ENCODE measurements around the gene TAF12. TPM values are rescaled to one million over a fixed set of nuclear protein-coding genes. Genes with fewer than 3 reads are reported as not detected.
A peak's percentile ranks its signal among the peaks of the same experiment; 100 is the strongest.

The TAF12 gene
- total RNA-seq, 1 donor from 2014 or later: 45.2 TPM

- Histone ChIP-seq H3K9ac (peak overlapping the region; percentile 76), H3K4me1 (peaks cover 11% of the 10 kb centered on the region), H3K9me3 (ENCODE audit: low read depth) (no peaks in the 10 kb centered on the region), H3K79me2 (ENCODE audit: low read depth) (peaks cover 25% of the 10 kb centered on the region), H3K27ac (no peak overlapping the region), H2AFZ (replicated peaks) (peak overlapping the region; percentile 96), H3K27me3 (peaks cover 14% of the 10 kb centered on the region), H3K36me3 (no peaks in the 10 kb centered on the region), H3K4me2 (peak overlapping the region; percentile 99), H3K4me3 (peak overlapping the region; percentile 99), H4K20me1 (ENCODE audit: low read depth) (peaks cover 33% of the 10 kb centered on the region), H3F3A (ENCODE audit: low read depth) (peaks cover 55% of the 10 kb centered on the region)
- Mint-ChIP-seq H3K9me3 (no peaks in the 10 kb centered on the region), H3K27ac (peak overlapping the region; percentile 81), H3K4me3 (peak overlapping the region; percentile 97), H3K4me1 (peaks cover 28% of the 10 kb centered on the region), H3K36me3 (peaks cover 27% of the 10 kb centered on the region), H3K27me3 (ENCODE audit: insufficient read depth, low read depth) (peaks cover 13% of the 10 kb centered on the region)
- peak; percentile 98 for DNase-seq (ENCODE audit: low spot score)
- TF ChIP-seq EZH2 (IDR thresholded peaks at IDR 0.05) (peak; percentile 33), CTCF (IDR thresholded peaks at IDR 0.05) (peak; percentile 18), EZH2phosphoT487 (IDR thresholded peaks at IDR 0.05) (no peak)
Observed at GRCh38 chr1:28581531-28582247, 61.2 kb downstream of the TAF12 start.

GRCh38 chr1:28580722-28581530, 61.9 kb downstream of the TAF12 start:
- no peak overlapping the region for H3K27ac ChIP-seq
- Mint-ChIP-seq H3K9me3 (no peaks in the 10 kb centered on the region), H3K27me3 (ENCODE audit: insufficient read depth, low read depth) (peaks cover 13% of the 10 kb centered on the region), H3K36me3 (peaks cover 27% of the 10 kb centered on the region), H3K27ac (no peak overlapping the region), H3K4me1 (peaks cover 25% of the 10 kb centered on the region), H3K4me3 (peak overlapping the region; percentile 97)
- no peak overlapping the region for H2AFZ ChIP-seq (replicated peaks)
- no peak for TF ChIP-seq EZH2 (IDR thresholded peaks at IDR 0.05)
- TF ChIP-seq CTCF (IDR thresholded peaks at IDR 0.05): peak; percentile 52
- peaks cover 33% of the 10 kb centered on the region for H4K20me1 ChIP-seq (ENCODE audit: low read depth)
- peak overlapping the region; percentile 99 for H3K4me3 ChIP-seq
- peak; percentile 82 for DNase-seq (ENCODE audit: low spot score)
- peaks cover 11% of the 10 kb centered on the region for H3K4me1 ChIP-seq
- H3K9me3 ChIP-seq (ENCODE audit: low read depth): no peaks in the 10 kb centered on the region
- H3K79me2 ChIP-seq (ENCODE audit: low read depth): peaks cover 25% of the 10 kb centered on the region
- no peaks in the 10 kb centered on the region for H3K36me3 ChIP-seq
- H3K27me3 ChIP-seq: peaks cover 14% of the 10 kb centered on the region
- H3K4me2 ChIP-seq: peak overlapping the region; percentile 99
- peak overlapping the region; percentile 76 for H3K9ac ChIP-seq
- peaks cover 51% of the 10 kb centered on the region for H3F3A ChIP-seq (ENCODE audit: low read depth)

- no peak overlapping the region for H2AFZ ChIP-seq (replicated peaks)
- H3K4me3 Mint-ChIP-seq: peak overlapping the region; percentile 73
Observed at GRCh38 chr1:28579401-28579800, 63.5 kb downstream of the TAF12 start.

More at GRCh38 chr1:28579401-28579800, 63.5 kb downstream of the TAF12 start:
- H3F3A ChIP-seq (ENCODE audit: low read depth): peaks cover 55% of the 10 kb centered on the region
- H3K9ac ChIP-seq: no peak overlapping the region
- H3K27ac Mint-ChIP-seq: no peak overlapping the region
- no peaks in the 10 kb centered on the region for H3K9me3 ChIP-seq (ENCODE audit: low read depth)
- no peak overlapping the region for H3K27ac ChIP-seq
- TF ChIP-seq EZH2 (IDR thresholded peaks at IDR 0.05) (no peak), CTCF (IDR thresholded peaks at IDR 0.05) (no peak), EZH2phosphoT487 (IDR thresholded peaks at IDR 0.05) (no peak)
- H3K4me1 ChIP-seq: peaks cover 11% of the 10 kb centered on the region
- no peak overlapping the region for H3K4me3 ChIP-seq
- peaks cover 33% of the 10 kb centered on the region for H4K20me1 ChIP-seq (ENCODE audit: low read depth)
- H3K27me3 Mint-ChIP-seq (ENCODE audit: insufficient read depth, low read depth): peaks cover 11% of the 10 kb centered on the region
- peak overlapping the region; percentile 99 for H3K4me2 ChIP-seq
- no peak for DNase-seq (ENCODE audit: low spot score)
- H3K36me3 ChIP-seq: no peaks in the 10 kb centered on the region
- peaks cover 14% of the 10 kb centered on the region for H3K27me3 ChIP-seq
- H3K36me3 Mint-ChIP-seq: peaks cover 31% of the 10 kb centered on the region
- H3K4me1 Mint-ChIP-seq: peaks cover 25% of the 10 kb centered on the region
- H3K79me2 ChIP-seq (ENCODE audit: low read depth): peaks cover 25% of the 10 kb centered on the region
- H3K9me3 Mint-ChIP-seq: no peaks in the 10 kb centered on the region
